Hippocampal formation (tissue), 2 donors: ENCODE measurements around the gene NCOR2.
A peak's percentile ranks its signal among the peaks of the same experiment; 100 is the strongest.

ENCODE experiments used
- DNase-seq, 2 donors: peaks; one replicate each; lab custom pipeline; 2025; lab: John Stamatoyannopoulos, UW

NCOR2 gene

GRCh38 chr12:124560146-124560890 is 7.1 kb downstream of the NCOR2 start:
- DNase-seq = no peak

DNA sequence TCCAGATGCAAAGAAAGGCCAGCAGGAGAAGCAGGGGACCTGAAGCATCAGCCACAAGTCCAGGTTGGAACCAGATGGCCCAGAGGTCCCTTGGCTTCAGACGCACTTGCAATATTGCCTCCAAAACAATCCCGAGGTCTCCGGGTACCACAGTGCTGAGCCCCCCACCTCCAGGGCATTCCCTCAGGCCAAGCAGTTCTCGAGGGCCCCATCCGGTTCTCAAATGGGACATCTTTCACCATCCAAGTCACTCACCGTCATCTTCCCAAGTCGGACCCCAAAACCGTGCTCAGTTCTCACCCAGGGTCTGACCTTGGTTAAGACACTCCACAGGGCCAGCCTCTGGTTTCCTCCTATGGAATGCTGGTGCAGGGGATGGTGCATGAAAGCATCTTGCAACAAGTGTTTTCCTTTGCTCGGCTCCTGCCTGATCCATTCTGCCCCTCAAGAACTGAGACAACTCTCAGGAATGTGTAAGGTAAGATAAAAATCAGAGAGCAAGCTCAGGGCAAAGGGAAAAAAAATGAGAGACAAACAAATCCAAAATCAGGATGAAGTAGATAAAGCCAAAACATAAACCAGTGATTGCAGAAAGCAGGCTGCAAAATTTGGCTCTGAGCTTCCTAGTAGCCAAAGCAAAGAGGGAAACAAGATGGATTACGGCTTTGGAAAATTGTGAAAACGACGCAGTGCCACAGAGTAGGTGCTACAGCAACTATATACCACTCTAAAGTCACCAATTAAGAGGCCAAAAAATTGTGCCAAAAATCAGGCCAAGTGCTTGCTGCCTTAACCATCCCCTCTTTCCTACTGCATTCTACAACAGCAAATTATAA is 8.0 kb downstream of the NCOR2 start:
- DNase-seq = no peak

GRCh38 chr12:124558313-124558712 is 9.1 kb downstream of the NCOR2 start:
- DNase-seq = no peak

GRCh38 chr12:124557518-124558223 is 9.7 kb downstream of the NCOR2 start:
- no peak for DNase-seq

GRCh38 chr12:124556896-124557501 is 10.4 kb downstream of the NCOR2 start:
- DNase-seq = peak; percentile 25 to 61

DNA sequence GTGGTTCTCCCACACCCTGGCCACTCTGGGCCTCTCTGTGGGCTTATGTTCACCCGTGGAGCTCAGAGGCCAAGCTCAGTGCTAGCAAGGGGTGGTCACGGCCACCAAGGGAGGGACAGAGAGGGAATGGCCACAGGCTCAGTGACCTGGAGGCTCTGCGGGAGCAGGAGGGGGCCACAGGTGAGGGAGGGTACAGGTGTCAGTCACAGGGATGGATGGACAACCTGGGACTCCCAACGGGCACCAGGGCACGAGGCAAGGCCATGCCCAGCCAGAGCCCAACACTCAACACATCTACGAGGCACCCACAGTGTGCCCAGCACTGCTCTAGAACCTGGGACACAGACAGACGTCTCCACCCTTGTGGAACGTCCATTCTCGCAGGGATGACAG is 11.3 kb downstream of the NCOR2 start:
- no peak for DNase-seq

- no peak for DNase-seq
These were observed 12.0 kb downstream of the NCOR2 start for GRCh38 chr12:124555168-124556073.

GRCh38 chr12:124554429-124555029 is 12.9 kb downstream of the NCOR2 start:
- DNase-seq = no peak

DNA sequence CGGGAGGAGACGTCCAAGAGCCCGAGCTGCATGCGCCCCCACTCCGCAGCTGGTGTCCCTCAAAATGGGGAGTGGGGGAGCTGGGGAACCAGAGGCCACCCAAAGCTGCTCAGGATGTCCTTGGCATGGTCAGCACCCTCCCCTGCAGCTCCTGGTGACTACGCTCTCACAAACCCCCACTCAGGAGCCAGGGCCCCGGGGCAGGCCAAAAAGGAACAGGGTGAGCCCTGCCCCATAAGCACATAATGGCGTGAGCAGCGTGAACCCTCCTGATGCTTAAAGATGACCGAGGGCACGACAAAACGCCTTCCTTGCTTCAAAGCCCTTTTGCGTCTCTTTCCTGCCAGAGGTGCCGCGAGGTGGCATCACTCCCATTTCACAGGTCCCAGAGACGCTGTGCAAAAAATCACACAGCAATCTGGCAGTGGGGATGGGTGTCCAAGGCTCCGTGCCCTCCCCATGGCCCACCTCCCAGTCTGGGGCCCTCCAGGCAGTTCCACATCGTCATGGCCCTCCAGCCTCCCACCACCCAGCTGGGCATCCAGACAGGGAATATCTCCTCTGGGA is 13.5 kb downstream of the NCOR2 start:
- DNase-seq = no peak

DNA sequence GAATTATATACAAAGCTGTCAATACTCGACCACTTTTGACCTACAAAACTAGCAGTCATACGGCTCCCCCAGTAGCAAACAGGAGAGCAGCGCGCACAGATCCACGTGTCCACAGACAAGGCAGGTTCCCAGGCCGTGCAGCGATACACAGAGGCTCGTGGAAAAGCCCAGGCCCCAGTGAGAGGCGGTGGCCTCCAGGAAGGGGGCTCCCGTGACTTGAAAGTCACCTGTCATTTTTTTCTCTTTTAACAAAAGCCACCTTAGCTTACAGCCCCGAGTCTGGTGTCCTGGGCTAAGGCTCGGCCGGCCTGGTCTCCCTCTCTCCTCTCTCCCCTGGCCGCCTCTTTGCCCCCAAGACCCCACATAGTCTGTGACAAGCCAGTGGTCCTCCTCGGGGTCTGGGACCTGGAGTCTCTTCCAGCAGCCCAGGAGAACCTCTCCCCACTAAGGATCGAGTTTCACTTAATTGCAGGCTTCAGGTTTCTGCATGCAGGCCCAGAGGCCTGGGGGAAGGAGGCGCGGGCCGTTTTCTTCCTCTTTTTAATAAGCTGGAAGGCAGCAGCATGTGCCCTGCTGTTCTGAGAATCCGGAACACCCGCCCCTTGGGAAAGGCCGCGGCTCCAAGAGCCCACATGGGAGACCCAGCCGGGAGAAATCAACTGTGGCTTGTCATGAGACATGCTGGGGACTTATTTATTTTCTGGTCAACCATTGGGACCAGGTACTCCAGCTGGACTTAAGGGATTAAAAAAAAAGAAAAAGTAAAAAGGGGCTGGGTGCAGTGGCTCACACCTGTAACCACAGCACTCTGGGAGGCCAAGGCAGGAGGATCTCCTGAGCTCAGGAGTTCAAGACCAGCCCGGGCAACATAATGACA is 15.9 kb downstream of the NCOR2 start:
- peak; percentile 23 to 37 for DNase-seq

DNA sequence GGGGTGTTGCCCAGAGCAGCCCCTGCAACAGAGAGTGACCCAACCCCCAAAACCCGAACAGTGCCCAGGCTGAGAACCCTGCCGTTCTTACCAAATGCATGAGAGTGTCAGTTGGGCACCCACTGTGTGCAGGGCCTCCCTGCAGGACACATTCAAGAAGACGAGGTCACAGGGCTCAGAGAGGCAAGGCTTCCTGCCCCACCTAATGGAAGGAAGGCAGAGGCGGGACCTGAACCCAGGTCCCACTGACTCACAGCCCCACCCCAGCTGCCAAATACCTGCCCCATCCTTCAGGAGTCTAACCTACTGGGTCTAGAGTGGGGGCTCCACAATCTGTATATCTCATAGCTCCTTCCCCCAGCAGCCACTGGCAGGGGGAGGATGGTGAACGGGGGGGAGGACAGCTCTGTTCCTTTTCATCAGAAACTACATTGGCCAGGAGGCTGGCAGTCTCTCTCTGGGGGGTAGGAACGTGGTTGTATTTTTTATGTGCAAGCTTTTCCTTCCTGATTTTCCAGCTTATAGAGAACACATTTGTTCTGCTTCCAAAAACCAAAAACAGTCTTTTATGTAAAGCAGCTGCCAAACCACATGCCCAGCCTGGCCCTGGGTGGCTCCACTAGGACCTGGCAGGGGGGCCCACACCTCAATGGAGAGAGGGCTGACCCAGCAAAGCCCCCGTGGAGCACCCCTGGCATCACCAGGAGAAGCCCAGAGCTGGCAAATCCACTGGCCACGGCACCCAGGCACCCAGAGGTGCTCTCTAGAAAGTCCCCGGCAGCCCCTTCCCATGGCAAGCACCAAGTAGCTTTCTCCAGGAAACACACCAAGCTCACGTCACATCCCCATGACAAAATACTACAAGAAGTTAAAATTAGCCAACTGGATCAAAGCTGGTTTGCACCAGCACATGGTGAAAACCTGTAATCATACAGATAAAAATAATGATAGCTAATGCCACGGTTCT is 17.0 kb downstream of the NCOR2 start:
- peak in 1 of 2 donors; percentile 42 for DNase-seq

DNA sequence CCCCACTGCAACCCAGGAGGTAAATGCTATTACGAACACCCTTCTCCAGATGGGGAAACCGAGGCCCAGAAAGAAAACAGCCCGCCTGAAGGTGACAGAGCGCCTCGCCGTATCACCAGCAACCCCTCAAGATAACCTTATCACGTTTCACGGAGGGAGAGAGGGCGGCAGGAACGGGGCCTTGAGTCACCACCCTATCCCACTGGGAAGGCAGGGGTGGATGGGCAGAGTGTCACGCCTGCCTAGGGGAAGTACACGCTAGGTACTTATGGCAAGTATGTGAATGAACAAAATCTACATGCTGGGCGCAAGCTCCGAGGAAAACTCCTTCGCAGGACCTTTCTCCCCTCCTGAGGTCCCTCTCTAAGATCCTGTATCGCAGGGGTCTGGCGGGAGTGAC is 17.8 kb downstream of the NCOR2 start:
- DNase-seq = no peak

- DNase-seq = no peak
These were observed 18.5 kb downstream of the NCOR2 start for GRCh38 chr12:124548854-124549378.

- DNase-seq = no peak
These were observed 19.8 kb downstream of the NCOR2 start for GRCh38 chr12:124547626-124548025.

DNA sequence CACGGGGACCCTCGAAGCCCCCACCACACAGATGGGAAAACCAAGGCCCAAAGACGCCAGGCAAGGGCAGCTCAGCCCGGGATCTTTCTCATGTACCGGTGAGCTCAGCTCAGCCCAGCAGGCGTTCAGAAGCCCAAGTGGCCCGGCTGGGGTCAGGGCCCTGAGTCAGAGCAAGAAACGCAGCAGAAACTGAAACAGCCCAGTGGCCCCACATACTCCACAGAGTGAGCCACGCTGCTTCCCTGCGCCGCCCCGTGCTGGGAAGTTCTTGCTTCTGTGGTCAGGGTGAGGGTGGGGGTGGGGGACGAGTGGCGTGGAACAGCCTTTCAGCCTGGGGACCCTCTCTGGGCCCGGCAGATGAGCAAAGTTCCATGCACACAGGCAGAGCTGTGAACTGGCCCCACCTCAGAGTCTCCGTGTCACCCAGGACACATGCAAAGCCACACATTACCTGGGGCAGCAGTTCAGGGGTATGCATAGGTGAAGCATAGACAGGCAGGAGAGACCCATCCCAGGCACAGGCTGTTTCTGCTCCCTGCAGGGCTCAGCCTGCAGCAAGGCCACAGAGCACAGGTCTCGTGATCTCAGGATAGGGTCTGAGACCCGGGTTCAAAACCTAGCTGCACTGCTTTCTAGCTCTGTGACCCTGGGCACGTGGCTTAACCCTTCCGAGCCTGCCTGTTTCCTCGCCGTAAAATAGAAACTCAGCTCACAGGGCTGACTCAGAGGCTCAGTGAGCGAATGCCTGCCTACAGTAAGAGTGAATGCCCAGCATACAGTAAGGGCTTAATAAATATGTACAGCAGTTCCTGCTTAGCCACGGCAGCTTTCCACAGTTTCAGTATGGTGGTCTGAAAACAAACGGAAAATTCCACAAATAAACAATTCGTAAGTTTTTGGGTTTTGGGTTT is 21.6 kb downstream of the NCOR2 start:
- DNase-seq = no peak

- no peak for DNase-seq
These were observed 22.4 kb downstream of the NCOR2 start for GRCh38 chr12:124544983-124545382.
